Left ventricle myocardium inferior (tissue), 1 donor: ENCODE data around the gene FAM193A. TPM values are rescaled to one million over a fixed set of nuclear protein-coding genes. Genes with fewer than 3 reads are reported as not detected.

Experiments used
- DNase-seq: peaks from one replicate; pipeline ENCODE4 v3.0.0-alpha.2; 2020
- H3K27ac ChIP-seq: fragments of 200-600 bp; replicated peaks from 2 replicates; pipeline ENCODE4 v1.8.0; 2021
- H3K27me3 ChIP-seq: fragments of 200-600 bp; 2 replicates; pipeline ENCODE4 v1.8.0; 2021; ENCODE audit warnings: low read depth
- H3K36me3 ChIP-seq: fragments of 200-600 bp; 2 replicates; pipeline ENCODE4 v1.8.0; 2021
- H3K4me1 ChIP-seq: fragments of 200-600 bp; 2 replicates; pipeline ENCODE4 v1.8.0; 2021
- H3K4me3 ChIP-seq: fragments of 200-600 bp; 2 replicates; pipeline ENCODE4 v1.8.0; 2021; ENCODE audit warnings: mild to moderate bottlenecking, moderate library complexity
- H3K9me3 ChIP-seq: fragments of 200-600 bp; replicated peaks from 2 replicates; pipeline ENCODE4 v1.8.0; 2021
- intact Hi-C: fragments of 100-400 bp; cut with micrococcal nuclease; formaldehyde crosslinking; loops from one replicate; pipeline ENCODE4 v1.11.0; 2022
- total RNA-seq: library from RNA; stranded (reverse); fragmentation: NEBNext Ultra II Directional; extraction: Animal tissue kit (Norgen Biotek cat#: 25700); gene quantifications from one replicate; pipeline ENCODE4 v1.2.1, GENCODE V29; 2021
- TF ChIP-seq, protein P1 (sequence below): fragments of 200-600 bp; IDR thresholded peaks from 2 replicates; pipeline ENCODE4 v1.8.0; 2021; ENCODE audit warnings: antibody characterized with exemption, mild to moderate bottlenecking, borderline replicate concordance
- donor health status: DM: no; HTN: yes; CAD: no; lungs with severe emphysema.

The FAM193A gene
- total RNA-seq, 1 donor from 2014 or later: 16.0 TPM

- H3K4me1 ChIP-seq: peaks cover 7% of the 10 kb centered on the region
- no peaks in the 10 kb centered on the region for H3K27me3 ChIP-seq
- TF ChIP-seq, protein P1, sequence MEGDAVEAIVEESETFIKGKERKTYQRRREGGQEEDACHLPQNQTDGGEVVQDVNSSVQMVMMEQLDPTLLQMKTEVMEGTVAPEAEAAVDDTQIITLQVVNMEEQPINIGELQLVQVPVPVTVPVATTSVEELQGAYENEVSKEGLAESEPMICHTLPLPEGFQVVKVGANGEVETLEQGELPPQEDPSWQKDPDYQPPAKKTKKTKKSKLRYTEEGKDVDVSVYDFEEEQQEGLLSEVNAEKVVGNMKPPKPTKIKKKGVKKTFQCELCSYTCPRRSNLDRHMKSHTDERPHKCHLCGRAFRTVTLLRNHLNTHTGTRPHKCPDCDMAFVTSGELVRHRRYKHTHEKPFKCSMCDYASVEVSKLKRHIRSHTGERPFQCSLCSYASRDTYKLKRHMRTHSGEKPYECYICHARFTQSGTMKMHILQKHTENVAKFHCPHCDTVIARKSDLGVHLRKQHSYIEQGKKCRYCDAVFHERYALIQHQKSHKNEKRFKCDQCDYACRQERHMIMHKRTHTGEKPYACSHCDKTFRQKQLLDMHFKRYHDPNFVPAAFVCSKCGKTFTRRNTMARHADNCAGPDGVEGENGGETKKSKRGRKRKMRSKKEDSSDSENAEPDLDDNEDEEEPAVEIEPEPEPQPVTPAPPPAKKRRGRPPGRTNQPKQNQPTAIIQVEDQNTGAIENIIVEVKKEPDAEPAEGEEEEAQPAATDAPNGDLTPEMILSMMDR: no peak
- H3K9me3 ChIP-seq: no peaks in the 10 kb centered on the region
- H3K27ac ChIP-seq: no peak overlapping the region
- DNase-seq: no peak
- H3K36me3 ChIP-seq: peaks cover 89% of the 10 kb centered on the region
- intact Hi-C loops: no loop called here
- no peak overlapping the region for H3K4me3 ChIP-seq
These were observed 106.5 kb downstream of the FAM193A start for GRCh38 chr4:2642968-2643367.

DNA sequence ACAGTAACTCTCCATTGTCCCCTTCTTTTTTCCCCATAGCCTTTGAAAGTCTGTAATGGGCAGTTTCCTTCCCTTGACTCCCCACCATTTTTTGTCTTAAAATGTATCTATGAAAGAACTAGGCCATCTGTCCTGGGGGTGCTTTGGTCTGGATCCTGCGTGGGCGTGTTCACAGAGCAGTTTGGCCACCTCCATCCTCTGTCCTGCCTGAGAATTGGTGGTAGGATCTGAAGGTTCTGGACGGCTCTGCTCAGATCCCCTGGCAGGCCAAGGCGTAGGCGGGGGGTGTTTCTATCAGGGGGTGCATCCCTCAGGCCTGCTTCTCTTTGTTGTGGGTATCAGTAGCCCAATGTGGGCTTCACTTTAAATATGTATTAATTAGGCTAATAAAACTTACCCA is 107.1 kb downstream of the FAM193A start:
- TF ChIP-seq, protein P1: no peak
- peaks cover under 1% of the 10 kb centered on the region for H3K4me1 ChIP-seq
- no peak overlapping the region for H3K4me3 ChIP-seq
- intact Hi-C loops: no loop called here
- H3K36me3 ChIP-seq: peaks cover 89% of the 10 kb centered on the region
- no peak for DNase-seq
- H3K27me3 ChIP-seq: no peaks in the 10 kb centered on the region
- no peaks in the 10 kb centered on the region for H3K9me3 ChIP-seq
- H3K27ac ChIP-seq: no peak overlapping the region

DNA sequence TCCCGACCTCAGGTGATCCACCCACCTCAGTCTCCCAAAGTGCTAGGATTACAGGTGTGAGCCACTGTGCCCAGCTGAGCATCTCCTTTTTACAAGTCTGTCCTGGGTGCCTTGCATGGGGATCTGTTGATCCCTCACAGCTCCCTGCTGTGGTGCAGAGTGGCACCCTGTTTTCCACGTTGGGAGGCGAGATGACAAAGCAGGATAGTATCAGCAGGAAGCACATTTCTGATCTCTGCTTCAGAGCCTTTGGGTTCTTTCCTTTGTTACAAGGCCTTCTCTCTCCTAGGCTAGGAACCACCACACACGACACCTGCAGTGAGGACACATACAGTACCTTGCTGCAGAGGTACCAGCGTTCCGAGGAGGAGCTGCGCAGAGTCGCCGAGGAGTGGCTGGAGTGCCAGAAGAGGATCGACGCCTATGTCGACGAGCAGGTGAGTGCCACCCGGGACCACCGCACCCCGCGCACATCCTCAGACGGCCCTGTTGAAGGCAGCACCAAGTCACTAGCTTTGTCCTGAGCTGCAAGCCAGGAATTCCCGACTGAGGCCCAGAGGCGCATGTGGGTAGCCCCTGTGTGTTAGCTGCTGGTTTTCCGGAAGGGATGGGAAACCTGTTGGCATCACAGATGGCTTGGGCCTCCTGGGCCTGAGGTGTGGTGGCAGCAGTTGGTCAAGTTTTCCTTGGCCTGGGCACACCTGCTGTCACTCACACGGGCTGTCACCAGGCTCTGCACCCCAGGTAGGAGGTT is 110.1 kb downstream of the FAM193A start:
- Histone ChIP-seq H3K4me1 (no peaks in the 10 kb centered on the region), H3K4me3 (no peak overlapping the region), H3K27me3 (no peaks in the 10 kb centered on the region), H3K9me3 (no peaks in the 10 kb centered on the region), H3K36me3 (peaks cover 88% of the 10 kb centered on the region), H3K27ac (no peak overlapping the region)
- no peak for DNase-seq
- TF ChIP-seq, protein P1: no peak
- intact Hi-C loops: no loop called here

DNA sequence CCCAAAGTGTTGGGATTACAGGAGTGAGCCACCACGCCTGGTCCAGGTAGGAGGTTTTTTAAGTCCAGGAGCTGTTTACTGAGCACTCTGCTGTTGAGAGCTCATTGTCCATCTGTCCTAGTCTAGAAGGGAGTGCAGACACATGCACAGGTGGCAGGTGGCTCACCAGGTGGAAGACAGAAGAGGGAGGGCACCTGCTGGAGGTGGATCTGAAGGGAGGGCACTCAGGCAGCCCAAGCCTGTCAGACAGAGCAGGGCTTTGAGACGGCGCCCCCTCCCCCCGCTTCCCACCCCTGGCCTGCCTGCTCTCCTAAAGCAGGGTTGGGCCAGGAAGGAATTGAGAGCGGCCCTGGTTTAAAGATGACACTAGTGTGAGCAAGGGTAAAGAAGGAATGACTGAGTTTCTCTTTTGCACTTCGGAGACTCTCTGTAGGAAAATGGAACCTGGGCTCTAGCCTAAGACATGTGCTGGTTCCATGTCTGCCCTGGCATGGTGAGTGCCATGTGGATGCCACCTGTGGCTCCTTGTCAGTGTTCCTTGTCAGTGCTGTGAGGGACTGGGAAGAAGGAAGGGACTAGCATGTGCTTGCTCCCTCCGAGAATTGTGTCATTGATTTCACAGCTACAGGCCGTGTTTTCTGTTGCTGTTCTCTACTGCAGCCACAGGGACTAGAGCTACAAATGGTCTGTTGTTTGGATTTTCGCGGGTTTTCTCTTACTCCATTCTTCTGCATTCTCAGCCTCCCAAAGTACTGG is 111.1 kb downstream of the FAM193A start:
- TF ChIP-seq, protein P1: no peak
- H3K9me3 ChIP-seq: no peaks in the 10 kb centered on the region
- no peak overlapping the region for H3K27ac ChIP-seq
- intact Hi-C loops: no loop called here
- no peaks in the 10 kb centered on the region for H3K4me1 ChIP-seq
- no peak for DNase-seq
- no peak overlapping the region for H3K4me3 ChIP-seq
- H3K27me3 ChIP-seq: no peaks in the 10 kb centered on the region
- peaks cover 81% of the 10 kb centered on the region for H3K36me3 ChIP-seq

GRCh38 chr4:2648159-2648814 is 111.8 kb downstream of the FAM193A start:
- Histone ChIP-seq H3K27ac (no peak overlapping the region), H3K4me1 (no peaks in the 10 kb centered on the region), H3K4me3 (no peak overlapping the region), H3K36me3 (peaks cover 76% of the 10 kb centered on the region), H3K27me3 (no peaks in the 10 kb centered on the region), H3K9me3 (no peaks in the 10 kb centered on the region)
- TF ChIP-seq, protein P1: no peak
- no peak for DNase-seq
- intact Hi-C loops: no loop called here
